Measurements from ENCODE around the gene CWC15.

DNA sequence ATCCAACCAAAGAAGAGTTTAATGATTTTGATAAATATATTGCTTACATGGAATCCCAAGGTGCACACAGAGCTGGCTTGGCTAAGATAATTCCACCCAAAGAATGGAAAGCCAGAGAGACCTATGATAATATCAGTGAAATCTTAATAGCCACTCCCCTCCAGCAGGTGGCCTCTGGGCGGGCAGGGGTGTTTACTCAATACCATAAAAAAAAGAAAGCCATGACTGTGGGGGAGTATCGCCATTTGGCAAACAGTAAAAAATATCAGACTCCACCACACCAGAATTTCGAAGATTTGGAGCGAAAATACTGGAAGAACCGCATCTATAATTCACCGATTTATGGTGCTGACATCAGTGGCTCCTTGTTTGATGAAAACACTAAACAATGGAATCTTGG, 24.1 kb upstream of the CWC15 start:
- TF ChIP-seq, protein P1, sequence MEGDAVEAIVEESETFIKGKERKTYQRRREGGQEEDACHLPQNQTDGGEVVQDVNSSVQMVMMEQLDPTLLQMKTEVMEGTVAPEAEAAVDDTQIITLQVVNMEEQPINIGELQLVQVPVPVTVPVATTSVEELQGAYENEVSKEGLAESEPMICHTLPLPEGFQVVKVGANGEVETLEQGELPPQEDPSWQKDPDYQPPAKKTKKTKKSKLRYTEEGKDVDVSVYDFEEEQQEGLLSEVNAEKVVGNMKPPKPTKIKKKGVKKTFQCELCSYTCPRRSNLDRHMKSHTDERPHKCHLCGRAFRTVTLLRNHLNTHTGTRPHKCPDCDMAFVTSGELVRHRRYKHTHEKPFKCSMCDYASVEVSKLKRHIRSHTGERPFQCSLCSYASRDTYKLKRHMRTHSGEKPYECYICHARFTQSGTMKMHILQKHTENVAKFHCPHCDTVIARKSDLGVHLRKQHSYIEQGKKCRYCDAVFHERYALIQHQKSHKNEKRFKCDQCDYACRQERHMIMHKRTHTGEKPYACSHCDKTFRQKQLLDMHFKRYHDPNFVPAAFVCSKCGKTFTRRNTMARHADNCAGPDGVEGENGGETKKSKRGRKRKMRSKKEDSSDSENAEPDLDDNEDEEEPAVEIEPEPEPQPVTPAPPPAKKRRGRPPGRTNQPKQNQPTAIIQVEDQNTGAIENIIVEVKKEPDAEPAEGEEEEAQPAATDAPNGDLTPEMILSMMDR (IDR thresholded peaks at IDR 0.05; ENCODE audit: low read depth, low read length) = peak; percentile 14; the same call in 1 of the 2 replicates
- TF ChIP-seq EZH2phosphoT487 (IDR thresholded peaks at IDR 0.05; ENCODE audit: low read depth) = no peak

All from OCI-LY3 (cell line).